ENCODE results near the gene NANP. TPM values are rescaled to one million over a fixed set of nuclear protein-coding genes. Genes with fewer than 3 reads are reported as not detected.

NANP gene
- total and polyA plus RNA-seq, 2 of the 4 experiments (the other 2 are of a cell fraction) = 4.9 to 7.2 TPM

GRCh38 chr20:25608774-25609173 is 15.0 kb downstream of the NANP start:
- H3K18ac ChIP-seq (ENCODE audit: low read depth, low read length) = no peak overlapping the region
- no peak for TF ChIP-seq CHD1 (IDR thresholded peaks at IDR 0.05; ENCODE audit: low read depth, low read length)
- TF ChIP-seq BHLHE40 (IDR thresholded peaks at IDR 0.05; ENCODE audit: low read depth, low read length) = no peak
- TF ChIP-seq MAZ (IDR thresholded peaks at IDR 0.05; ENCODE audit: borderline replicate concordance, low read depth, low read length) = no peak
- no peak for TF ChIP-seq MAFK (IDR thresholded peaks at IDR 0.05; ENCODE audit: low read depth, low read length)
- TF ChIP-seq MXI1 (IDR thresholded peaks at IDR 0.05; ENCODE audit: borderline replicate concordance, low read depth, low read length) = no peak
- TF ChIP-seq CEBPB (IDR thresholded peaks at IDR 0.05; ENCODE audit: low read depth, low read length) = no peak
- no peak for TF ChIP-seq CTCF (conservative IDR thresholded peaks at IDR 0.05; ENCODE audit: low read depth, low read length)
- no peak for TF ChIP-seq RFX5 (IDR thresholded peaks at IDR 0.05; ENCODE audit: low read depth, low read length)
- TF ChIP-seq RCOR1 (IDR thresholded peaks at IDR 0.05; ENCODE audit: insufficient replicate concordance, low read length) = no peak
- TF ChIP-seq SMC3 (IDR thresholded peaks at IDR 0.05; ENCODE audit: low read depth, low read length) = no peak
- no peak for TF ChIP-seq USF2 (IDR thresholded peaks at IDR 0.05; ENCODE audit: low read depth, low read length)
- no peak for TF ChIP-seq NFE2L2 (IDR thresholded peaks at IDR 0.05; ENCODE audit: low read depth, low read length)
- TF ChIP-seq FOS (IDR thresholded peaks at IDR 0.05; ENCODE audit: low read depth, low read length) = no peak
- no peak for TF ChIP-seq RAD21 (IDR thresholded peaks at IDR 0.05; ENCODE audit: low read length)
- no peak for TF ChIP-seq POLR2A (IDR thresholded peaks at IDR 0.05; ENCODE audit: low read depth, low read length)
- H4K91ac ChIP-seq (ENCODE audit: insufficient read depth, low read depth, low read length) = no peak overlapping the region
- H4K5ac ChIP-seq (ENCODE audit: low read depth, low read length) = no peak overlapping the region
- H3K27ac ChIP-seq (ENCODE audit: insufficient read depth, low read length) = no peak overlapping the region
- intact Hi-C loops (cut with micrococcal nuclease) = no loop called here
- H4K20me1 ChIP-seq (ENCODE audit: insufficient read depth, low read length) = 0 out of 2 replicates have a peak, but pooled peaks cover 6% of the 10 kb centered on the region
- H3K4ac ChIP-seq (ENCODE audit: low read depth, low read length) = no peak overlapping the region
- no peak overlapping the region for H3K23ac ChIP-seq (ENCODE audit: low read depth, low read length)
- H3K9me3 ChIP-seq (ENCODE audit: control insufficient read depth, insufficient read depth, low read length) = no peaks in the 10 kb centered on the region
- no peak overlapping the region for H3K56ac ChIP-seq (ENCODE audit: extremely low read depth, insufficient read depth, low read length)
- BruUV-seq (replicated peaks) = no TSS peak
- H2BK15ac ChIP-seq (ENCODE audit: low read depth, low read length) = no peak overlapping the region
- ATAC-seq (ENCODE audit: low read depth) = no peak
- no peak overlapping the region for H2BK20ac ChIP-seq (ENCODE audit: low read depth, low read length)
- H2BK120ac ChIP-seq (ENCODE audit: low read depth, low read length) = no peak overlapping the region
- no peak for DNase-seq
- no peak overlapping the region for H2AFZ ChIP-seq (replicated peaks; ENCODE audit: low read length, poor library complexity)
- no peak overlapping the region for H3K4me2 ChIP-seq (ENCODE audit: low read depth, low read length)
- H2AK9ac ChIP-seq (replicated peaks; ENCODE audit: low read depth, low read length, poor library complexity) = no peak overlapping the region
- in situ Hi-C loops (cut with MboI; ENCODE audit: low sequenced_read_pairs) = no loop called here
- ChIA-PET POLR2A (ENCODE audit: unreplicated experiment) (no interaction called here), CTCF (no interaction called here)
- peaks cover 17 to 33% of the 10 kb centered on the region in 2 experiments for H3K79me1 ChIP-seq (ENCODE audit: low read depth in 1 of 2, low read length in 2 of 2)
- no peak overlapping the region for H2AK5ac ChIP-seq (ENCODE audit: low read depth, low read length)
- dilution Hi-C loops (cut with HindIII; ENCODE audit: low sequenced_read_pairs, unreplicated experiment) = no loop called here
- 0 out of 2 replicates have a peak, but pooled peaks cover 2% of the 10 kb centered on the region for H3K36me3 ChIP-seq (ENCODE audit: control insufficient read depth, insufficient read depth, low read length)
- no peak overlapping the region for H3K14ac ChIP-seq (replicated peaks; ENCODE audit: low read depth, low read length)
- H3K4me1 ChIP-seq (ENCODE audit: control insufficient read depth, insufficient read depth, low read length) = no peaks in the 10 kb centered on the region
- H3K9me1 ChIP-seq (ENCODE audit: insufficient read depth, low read length) = peaks cover 7% of the 10 kb centered on the region
- H3K9ac ChIP-seq (ENCODE audit: low read depth, low read length) = no peak overlapping the region
- no peak overlapping the region for H2BK5ac ChIP-seq (ENCODE audit: low read depth, low read length, poor library complexity, severe bottlenecking)
- no peaks in the 10 kb centered on the region for H3K27me3 ChIP-seq (ENCODE audit: control insufficient read depth, insufficient read depth, low read length)
- H3K4me3 ChIP-seq (ENCODE audit: insufficient read depth, low read depth, low read length) = no peak overlapping the region
- 100% methylated on average over 1 of the region's 3 CpGs; no CpG with 5 or more reads in 1 of the 2 experiments for WGBS, 2 experiments (ENCODE audit: extremely low coverage in 2 of 2, insufficient read length in 1 of 2)
- H4K8ac ChIP-seq (ENCODE audit: low read depth in 2 of 2, low read length in 2 of 2) = no peak overlapping the region
